ENCODE measurements around the gene LY6G5C. TPM values are rescaled to one million over a fixed set of nuclear protein-coding genes. Genes with fewer than 3 reads are reported as not detected.

Gene LY6G5C
- total RNA-seq, 2 experiments from 2014 or later = 3.5 to 4.6 TPM

DNA sequence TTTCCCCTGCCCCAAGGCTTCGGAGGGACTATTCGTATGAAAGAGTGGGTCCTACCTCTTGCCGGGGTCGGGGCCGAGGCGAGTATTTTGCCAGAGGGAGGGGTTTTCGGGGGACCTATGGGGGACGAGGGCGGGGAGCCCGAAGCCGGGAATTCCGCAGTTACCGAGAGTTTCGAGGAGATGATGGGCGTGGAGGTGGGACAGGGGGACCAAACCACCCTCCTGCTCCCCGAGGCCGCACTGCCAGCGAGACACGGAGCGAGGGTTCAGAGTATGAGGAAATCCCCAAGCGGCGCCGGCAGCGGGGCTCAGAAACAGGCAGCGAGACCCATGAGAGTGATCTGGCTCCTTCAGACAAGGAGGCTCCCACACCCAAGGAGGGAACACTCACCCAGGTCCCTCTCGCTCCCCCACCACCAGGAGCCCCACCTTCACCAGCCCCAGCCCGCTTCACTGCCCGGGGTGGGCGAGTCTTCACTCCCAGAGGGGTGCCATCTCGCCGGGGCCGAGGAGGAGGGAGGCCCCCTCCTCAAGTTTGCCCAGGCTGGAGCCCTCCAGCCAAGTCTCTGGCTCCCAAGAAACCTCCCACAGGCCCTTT is 49.1 kb downstream of the LY6G5C start:
- H3K36me3 Mint-ChIP-seq = peaks cover 44% of the 10 kb centered on the region
- no peaks in the 10 kb centered on the region for H3K9me3 Mint-ChIP-seq
- H3K27ac Mint-ChIP-seq = no peak overlapping the region

DNA sequence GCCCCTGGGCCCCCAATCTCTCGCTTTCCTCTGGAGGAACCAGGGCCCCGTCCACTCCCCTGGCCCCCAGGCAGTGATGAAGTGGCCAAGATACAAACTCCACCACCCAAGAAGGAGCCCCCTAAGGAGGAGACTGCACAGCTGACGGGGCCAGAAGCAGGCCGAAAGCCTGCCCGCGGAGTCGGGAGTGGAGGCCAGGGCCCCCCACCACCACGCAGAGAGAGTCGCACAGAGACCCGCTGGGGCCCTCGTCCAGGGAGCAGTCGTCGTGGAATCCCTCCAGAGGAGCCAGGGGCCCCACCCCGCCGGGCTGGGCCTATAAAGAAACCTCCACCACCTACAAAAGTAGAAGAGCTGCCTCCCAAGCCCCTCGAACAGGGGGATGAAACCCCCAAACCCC is 49.7 kb downstream of the LY6G5C start:
- no peaks in the 10 kb centered on the region for H3K27me3 Mint-ChIP-seq
- DNase-seq (no peak), ATAC-seq (ENCODE audit: low read depth) (no peak)
- H3K9me3 Mint-ChIP-seq = no peaks in the 10 kb centered on the region
- POLR2A ChIA-PET = no interaction called here
- no peak overlapping the region for H3K4me3 Mint-ChIP-seq
- H3K36me3 Mint-ChIP-seq = peaks cover 45% of the 10 kb centered on the region
- peaks cover 2% of the 10 kb centered on the region for H3K4me1 Mint-ChIP-seq
- H3K27ac Mint-ChIP-seq = no peak overlapping the region

More for the DNA sequence above, 49.1 kb downstream of the LY6G5C start:
- no peaks in the 10 kb centered on the region for H3K27me3 Mint-ChIP-seq
- H3K4me1 Mint-ChIP-seq = peaks cover 2% of the 10 kb centered on the region
- DNase-seq (no peak), ATAC-seq (ENCODE audit: low read depth) (no peak)
- H3K4me3 Mint-ChIP-seq = no peak overlapping the region
- POLR2A ChIA-PET = no interaction called here

DNA sequence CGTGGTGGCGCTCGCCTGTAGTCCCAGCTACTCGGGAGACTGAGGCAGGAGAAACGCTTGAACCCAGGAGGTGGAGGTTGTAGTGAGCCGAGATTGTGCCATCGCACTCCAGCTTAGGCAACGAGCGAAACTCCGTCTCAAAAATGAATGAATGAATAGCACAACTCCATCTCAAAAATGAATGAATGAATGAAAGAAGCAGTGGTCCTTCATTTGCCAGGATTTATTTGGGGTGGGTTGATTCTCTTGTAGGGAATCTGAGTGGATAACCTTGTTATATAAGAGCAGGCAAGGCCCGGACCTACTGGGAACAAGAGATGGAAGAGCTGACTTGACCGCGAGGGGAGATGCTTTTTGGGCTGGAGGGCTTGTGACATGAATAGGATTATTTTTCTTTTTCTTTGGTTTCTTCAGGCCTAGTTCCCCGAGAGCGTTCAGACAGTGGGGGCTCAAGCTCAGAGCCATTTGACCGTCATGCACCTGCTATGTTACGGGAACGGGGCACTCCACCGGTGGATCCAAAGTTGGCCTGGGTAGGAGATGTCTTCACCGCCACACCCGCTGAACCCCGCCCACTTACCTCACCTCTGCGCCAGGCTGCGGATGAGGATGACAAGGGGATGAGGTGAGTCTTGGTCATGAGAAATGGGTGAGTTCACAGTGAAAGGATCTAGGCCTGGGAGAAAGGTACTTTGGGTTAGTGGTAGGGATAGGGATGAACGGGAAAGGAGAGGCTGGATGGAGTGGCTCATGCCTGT is 50.5 kb downstream of the LY6G5C start:
- Mint-ChIP-seq H3K4me1 (peaks cover 4% of the 10 kb centered on the region), H3K9me3 (no peaks in the 10 kb centered on the region), H3K27ac (no peak overlapping the region), H3K36me3 (peaks cover 49% of the 10 kb centered on the region), H3K4me3 (no peak overlapping the region), H3K27me3 (no peaks in the 10 kb centered on the region)
- POLR2A ChIA-PET = interaction anchor here (1.5 kb wide), 1 partner anchor 22 kb away, joined by 4 read pairs; the partner anchor contains the start of gene BAG6
- no peak for ATAC-seq (ENCODE audit: low read depth)
- no peak for DNase-seq

DNA sequence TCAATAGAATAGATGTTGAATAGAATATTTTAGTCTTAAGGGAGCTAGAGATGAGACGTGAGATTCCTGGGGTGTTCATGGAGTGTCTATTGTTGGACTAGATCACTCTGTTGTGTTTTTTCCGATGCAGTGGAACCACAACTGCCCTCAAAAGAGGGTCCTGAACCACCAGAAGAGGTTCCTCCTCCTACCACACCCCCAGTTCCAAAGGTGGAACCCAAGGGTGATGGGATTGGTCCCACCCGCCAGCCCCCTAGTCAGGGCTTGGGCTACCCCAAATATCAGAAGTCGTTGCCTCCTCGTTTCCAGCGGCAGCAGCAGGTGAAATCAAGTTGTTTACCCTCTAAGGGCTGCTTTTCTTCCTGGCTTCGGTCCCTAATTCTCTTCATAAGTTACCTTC is 51.9 kb downstream of the LY6G5C start:
- Mint-ChIP-seq H3K4me1 (peaks cover 4% of the 10 kb centered on the region), H3K27me3 (no peaks in the 10 kb centered on the region), H3K36me3 (peaks cover 45% of the 10 kb centered on the region), H3K9me3 (no peaks in the 10 kb centered on the region), H3K27ac (no peak overlapping the region), H3K4me3 (no peak overlapping the region)
- ATAC-seq (ENCODE audit: low read depth) (no peak), DNase-seq (no peak)
- POLR2A ChIA-PET = no interaction called here

DNA sequence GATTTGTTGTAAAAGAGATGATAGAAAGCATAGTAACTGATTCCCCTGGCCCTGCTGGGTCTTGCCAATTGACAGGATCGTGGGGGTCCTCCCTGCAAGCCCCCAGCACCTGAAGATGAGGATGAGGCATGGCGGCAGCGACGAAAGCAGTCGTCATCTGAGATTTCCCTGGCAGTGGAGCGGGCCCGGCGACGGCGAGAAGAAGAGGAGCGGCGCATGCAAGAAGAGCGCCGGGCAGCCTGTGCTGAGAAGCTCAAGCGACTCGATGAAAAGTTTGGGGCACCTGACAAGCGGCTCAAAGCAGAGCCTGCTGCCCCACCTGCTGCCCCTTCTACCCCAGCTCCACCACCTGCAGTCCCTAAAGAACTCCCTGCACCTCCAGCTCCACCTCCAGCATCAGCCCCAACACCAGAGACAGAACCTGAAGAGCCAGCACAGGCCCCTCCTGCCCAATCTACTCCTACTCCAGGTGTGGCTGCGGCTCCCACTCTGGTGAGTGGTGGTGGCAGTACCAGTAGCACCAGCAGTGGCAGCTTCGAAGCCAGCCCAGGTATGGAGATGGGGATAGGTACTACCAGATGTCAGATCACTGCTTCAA is 53.1 kb downstream of the LY6G5C start:
- POLR2A ChIA-PET = interaction anchor here (1.0 to 4.1 kb wide), 5 partner anchors 8 to 24 kb away, joined by 3 to 18 read pairs (median 3); partner anchors contain the start of gene BAG6
- no peak overlapping the region for H3K27ac Mint-ChIP-seq

DNA sequence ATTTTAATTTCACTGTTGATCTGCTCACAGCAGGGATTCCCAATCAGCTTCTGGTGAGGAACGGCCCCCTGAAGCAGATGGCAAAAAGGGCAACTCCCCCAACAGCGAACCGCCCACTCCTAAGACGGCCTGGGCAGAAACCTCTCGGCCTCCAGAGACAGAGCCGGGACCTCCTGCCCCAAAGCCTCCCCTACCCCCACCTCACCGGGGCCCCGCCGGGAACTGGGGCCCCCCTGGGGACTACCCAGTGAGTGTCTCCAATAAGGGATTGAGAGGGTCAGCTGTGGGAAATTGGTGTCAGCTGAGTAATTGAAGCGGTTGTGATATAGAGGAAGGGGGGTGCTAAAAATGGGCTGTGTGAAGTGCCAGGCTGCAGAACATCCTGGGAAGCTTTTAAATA is 53.9 kb downstream of the LY6G5C start:
- no peaks in the 10 kb centered on the region for H3K9me3 Mint-ChIP-seq
- no peak overlapping the region for H3K27ac Mint-ChIP-seq
- no peak for ATAC-seq (ENCODE audit: low read depth)
- H3K27me3 Mint-ChIP-seq = no peaks in the 10 kb centered on the region
- DNase-seq = no peak
- no peak overlapping the region for H3K4me3 Mint-ChIP-seq
- peaks cover 48% of the 10 kb centered on the region for H3K36me3 Mint-ChIP-seq
- H3K4me1 Mint-ChIP-seq = peaks cover 14% of the 10 kb centered on the region
- POLR2A ChIA-PET = interaction anchor here (0.6 to 4.1 kb wide), 6 partner anchors 9 to 102 kb away, joined by 3 to 18 read pairs (median 4); partner anchors contain the start of gene BAG6

More for the DNA sequence above, 53.1 kb downstream of the LY6G5C start:
- ATAC-seq (ENCODE audit: low read depth) (no peak), DNase-seq (no peak)
- H3K9me3 Mint-ChIP-seq = no peaks in the 10 kb centered on the region
- no peak overlapping the region for H3K4me3 Mint-ChIP-seq
- H3K4me1 Mint-ChIP-seq = peaks cover 6% of the 10 kb centered on the region
- H3K36me3 Mint-ChIP-seq = peaks cover 47% of the 10 kb centered on the region
- no peaks in the 10 kb centered on the region for H3K27me3 Mint-ChIP-seq

Small RNAs within 50 kb of the gene (microRNA-seq; reads per million reads assigned to microRNA genes)
- gene MIR4646 = not detected
- gene MIR6832 = 2.1 reads per million

Other genes starting within 250 kb of the LY6G5C start
- 10 to 100 TPM; 41.5 to 42.8 TPM for gene MICB, start 182.9 kb downstream of the LY6G5C start, total RNA-seq
- not detected for gene MCCD1, start 152.1 kb downstream of the LY6G5C start, total RNA-seq
- 100 to 1,000 TPM; 531 to 555 TPM for gene DDX39B, start 139.1 kb downstream of the LY6G5C start, total RNA-seq
- 1 to 10 TPM; 4.5 to 5.5 TPM for gene ATP6V1G2, start 134.5 kb downstream of the LY6G5C start, total RNA-seq
- gene NFKBIL1, start 133.5 kb downstream of the LY6G5C start, total RNA-seq = 10 to 100 TPM; 15.4 to 17.6 TPM
- 10 to 100 TPM; 15.2 to 16.7 TPM for gene LTA, start 108.8 kb downstream of the LY6G5C start, total RNA-seq
- 10 to 100 TPM; 18.5 to 18.6 TPM for gene TNF, start 105.5 kb downstream of the LY6G5C start, total RNA-seq
- gene LTB, start 98.6 kb downstream of the LY6G5C start, total RNA-seq = 100 to 1,000 TPM; 426 to 431 TPM
- 100 to 1,000 TPM in 1 of 2 experiments, 10 to 100 TPM in 1; 91.8 to 105 TPM for gene LST1, start 94.8 kb downstream of the LY6G5C start, total RNA-seq
- 10 to 100 TPM; 69.7 to 70.0 TPM for gene NCR3, start 88.1 kb downstream of the LY6G5C start, total RNA-seq
- 100 to 1,000 TPM; 117 to 118 TPM for gene AIF1, start 65.8 kb downstream of the LY6G5C start, total RNA-seq
- gene PRRC2A, start 60.4 kb downstream of the LY6G5C start, total RNA-seq = 100 to 1,000 TPM; 257 to 278 TPM
- gene BAG6, start 28.4 kb downstream of the LY6G5C start, total RNA-seq = 100 to 1,000 TPM; 242 to 251 TPM
- 1 to 10 TPM; 3.1 to 4.6 TPM for gene APOM, start 25.2 kb downstream of the LY6G5C start, total RNA-seq
- gene C6orf47, start 20.3 kb downstream of the LY6G5C start, total RNA-seq = 10 to 100 TPM; 30.7 to 32.2 TPM
- gene GPANK1, start 16.1 kb downstream of the LY6G5C start, total RNA-seq = 10 to 100 TPM; 30.7 to 32.0 TPM
- gene CSNK2B, start 15.0 kb downstream of the LY6G5C start, total RNA-seq = 100 to 1,000 TPM; 206 to 216 TPM
- 10 to 100 TPM; 33.8 to 36.4 TPM for gene LY6G5B, start 11.1 kb downstream of the LY6G5C start, total RNA-seq
- 10 to 100 TPM; 57.8 to 64.0 TPM for gene ABHD16A, start 22.3 kb upstream of the LY6G5C start, total RNA-seq
- not detected for gene LY6G6F, start 25.8 kb upstream of the LY6G5C start, total RNA-seq
- not detected for gene LY6G6D, start 34.3 kb upstream of the LY6G5C start, total RNA-seq
- not detected for gene LY6G6C, start 40.7 kb upstream of the LY6G5C start, total RNA-seq
- gene MPIG6B, start 42.3 kb upstream of the LY6G5C start, total RNA-seq = 1 to 10 TPM; 1.2 to 1.5 TPM
- gene DDAH2, start 48.2 kb upstream of the LY6G5C start, total RNA-seq = 10 to 100 TPM; 28.3 to 29.1 TPM
- gene CLIC1, start 55.5 kb upstream of the LY6G5C start, total RNA-seq = 100 to 1,000 TPM; 425 to 456 TPM
- gene MSH5, start 58.9 kb upstream of the LY6G5C start, total RNA-seq = 10 to 100 TPM; 59.2 to 68.2 TPM
- 10 to 100 TPM; 13.1 to 18.1 TPM for gene SAPCD1, start 81.6 kb upstream of the LY6G5C start, total RNA-seq
- 1 to 10 TPM; 5.2 to 5.7 TPM for gene VWA7, start 96.3 kb upstream of the LY6G5C start, total RNA-seq
- 10 to 100 TPM; 68.2 to 75.3 TPM for gene VARS1, start 114.7 kb upstream of the LY6G5C start, total RNA-seq
- 10 to 100 TPM; 89.9 to 97.9 TPM for gene LSM2, start 125.9 kb upstream of the LY6G5C start, total RNA-seq
- gene HSPA1L, start 134.2 kb upstream of the LY6G5C start, total RNA-seq = 1 to 10 TPM; 3.3 to 4.5 TPM
- 10 to 100 TPM; 62.2 to 63.5 TPM for gene HSPA1A, start 134.5 kb upstream of the LY6G5C start, total RNA-seq
- gene HSPA1B, start 146.7 kb upstream of the LY6G5C start, total RNA-seq = 10 to 100 TPM; 49.0 to 55.7 TPM
- 10 to 100 TPM; 15.5 to 16.4 TPM for gene NEU1, start 181.8 kb upstream of the LY6G5C start, total RNA-seq
- gene SLC44A4, start 197.9 kb upstream of the LY6G5C start, total RNA-seq = not detected
- 10 to 100 TPM; 77.5 to 80.6 TPM for gene EHMT2, start 216.6 kb upstream of the LY6G5C start, total RNA-seq
- 1 to 10 TPM; 1.4 to 1.9 TPM for gene ZBTB12, start 221.0 kb upstream of the LY6G5C start, total RNA-seq
- gene C2, start 246.7 kb upstream of the LY6G5C start, total RNA-seq = 1 to 10 TPM; 2.1 to 2.2 TPM

Data from activated naive CD8-positive, alpha-beta T cell treated with anti-CD3 and anti-CD28 coated beads, Interleukin-2, amount 10 ng/mL, durations not matched to agents 7 days and 5 days (primary cell).